ENCODE data around the gene ALG3. TPM values are rescaled to one million over a fixed set of nuclear protein-coding genes. Genes with fewer than 3 reads are reported as not detected.

ALG3 gene
- total and polyA plus RNA-seq, 9 of the 15 experiments (the other 6 are each of a cell fraction or from before 2014, with no cell fraction given): 37.5 to 107 (median 80.1) TPM

GRCh38 chr3:184255291-184256039, 6.7 kb upstream of the ALG3 start:
- TF ChIP-seq EP300 (IDR thresholded peaks at IDR 0.05; ENCODE audit: low read length) (no peak), ETV1 (tag; conservative IDR thresholded peaks at IDR 0.05; ENCODE audit: low read depth) (no peak), ZNF445 (CRISPR knock-in tag; IDR thresholded peaks at IDR 0.05; ENCODE audit: low read depth) (no peak), ZNF699 (CRISPR knock-in tag; IDR thresholded peaks at IDR 0.05; ENCODE audit: insufficient replicate concordance) (no peak)
- DNase-seq (ENCODE audit: extremely low read depth in 1 of 4, low spot score in 3 of 4) (no peak), ATAC-seq (no peak), FAIRE-seq (no peak)
- Histone ChIP-seq H3K27ac (ENCODE audit: extremely low read depth, low read depth, low read length) (no peak overlapping the region), H3K27me3 (ENCODE audit: control insufficient read depth in 2 of 2, insufficient read depth in 2 of 2, low read length in 2 of 2) (peaks cover 0 to 12% of the 10 kb centered on the region in 2 experiments; a peak in 2 of 5 replicates), H3K4me2 (ENCODE audit: insufficient read depth, low read length) (no peak overlapping the region), H3K4me3 (no peak overlapping the region), H4K20me1 (replicated peaks; ENCODE audit: control insufficient read depth, insufficient read depth, low read length) (peaks cover 27% of the 10 kb centered on the region), H3K9me1 (ENCODE audit: control insufficient read depth, insufficient read depth, low read length) (no peaks in the 10 kb centered on the region), H3K36me3 (ENCODE audit: control insufficient read depth, insufficient read depth, low read length) (no peaks in the 10 kb centered on the region), H3K9me3 (replicated peaks; ENCODE audit: control insufficient read depth, insufficient read depth, low read depth, low read length) (no peaks in the 10 kb centered on the region), H3K4me1 (replicated peaks in 1 of 2; ENCODE audit: control insufficient read depth in 2 of 2, insufficient read depth in 2 of 2, low read length in 2 of 2) (peaks cover 3 to 12% of the 10 kb centered on the region in 2 experiments; a peak in 4 of 5 replicates), H3K79me2 (ENCODE audit: control insufficient read depth, insufficient read depth, low read length) (peaks cover 8% of the 10 kb centered on the region; the same call in 2 of the 3 replicates), H3K9ac (ENCODE audit: insufficient read depth in 1 of 2, low read depth in 2 of 2, low read length in 2 of 2) (no peak overlapping the region), H2AFZ (ENCODE audit: low read depth, low read length) (no peak overlapping the region)
- no TSS peak for BruUV-seq (replicated peaks)
- WGBS (ENCODE audit: insufficient coverage, low coverage, missing lambda C conversion rate): 80% methylated on average over 3 of the region's 3 CpGs
- ChIA-PET POLR2A (interaction anchor here (0.6 to 1.6 kb wide), 2 partner anchors 45 to 350 kb away, joined by 3 read pairs; no protein-coding TSS in a partner anchor), CTCF (ENCODE audit: low intra/inter-chr PET ratio) (no interaction called here)
- in situ Hi-C loops (cut with MboI): no loop called here
- intact Hi-C loops (cut with micrococcal nuclease): no loop called here

All from K562 (cell line).